Measurements from ENCODE around the gene CEACAM4. TPM values are rescaled to one million over a fixed set of nuclear protein-coding genes. Genes with fewer than 3 reads are reported as not detected.
A peak's percentile ranks its signal among the peaks of the same experiment; 100 is the strongest.
"Not testable (repeated sequence)": the region's sequence is repeated elsewhere in the genome, so short reads cannot be mapped to it uniquely, and the experiment has no call there.

CEACAM4 gene
- not detected in 2 replicates for total RNA-seq (2014; rRNA removed; shearing (Covaris generic))

DNA sequence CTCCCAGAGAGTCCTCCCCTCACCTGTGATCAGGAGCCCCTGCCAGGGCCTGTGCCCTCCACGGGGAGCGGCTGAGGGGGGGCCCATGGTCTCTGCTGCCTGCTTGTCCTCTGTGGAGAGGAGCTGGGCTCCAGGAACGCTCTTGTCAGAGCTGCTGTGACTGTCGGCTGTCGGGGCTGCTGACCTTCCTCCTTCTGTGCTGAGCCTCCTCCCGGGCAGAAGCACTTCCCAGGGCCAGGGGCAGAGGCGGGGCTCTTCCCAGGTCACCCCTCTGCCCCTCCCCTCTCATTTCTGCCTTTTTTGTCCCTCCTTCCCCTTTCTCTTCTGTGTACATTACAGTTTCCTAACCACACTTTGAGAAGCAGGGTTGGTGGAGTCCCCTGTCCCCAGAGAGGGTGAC is at the start of gene CEACAM4:
Gene CEACAM4, minus strand, starts transcription at position 198 of the 400 bp plus-strand sequence. Its CDS starts 111 bp downstream, at position 87.
- no peaks in the 10 kb centered on the region for H3K4me1 ChIP-seq
- no peak within 1 kb of the TSS for H3K4me3 ChIP-seq
- no peak within 1 kb of the TSS for H3K27ac ChIP-seq
- H3K36me3 ChIP-seq = no peaks in the 10 kb centered on the region
- DNase-seq = no peak
- H3K27me3 ChIP-seq = peaks cover 33% of the 10 kb centered on the region
- peaks cover 7% of the 10 kb centered on the region; the same call in 1 of the 2 replicates for H3K9me3 ChIP-seq (replicated peaks)

DNA sequence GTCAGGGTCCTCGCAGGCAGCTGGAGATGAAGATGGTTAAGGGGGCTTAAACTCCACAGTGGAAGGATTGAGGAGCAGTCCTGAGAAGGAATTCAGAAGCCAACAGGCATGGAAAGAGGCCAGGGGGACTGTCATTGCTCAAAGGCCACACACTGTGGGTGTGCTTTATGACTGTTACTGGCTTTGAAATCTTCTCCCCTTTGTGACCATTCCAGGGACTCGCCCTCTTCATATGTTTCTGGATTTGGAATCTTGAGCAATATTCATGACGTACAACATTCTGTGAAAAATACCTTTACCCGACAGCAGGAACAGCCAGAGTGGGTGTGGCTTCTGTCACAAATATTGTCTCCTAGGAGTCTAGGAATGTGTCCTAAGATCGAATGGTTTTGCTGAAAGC is 44.6 kb upstream of the CEACAM4 start:
- Histone ChIP-seq H3K36me3 (no peaks in the 10 kb centered on the region), H3K4me1 (no peaks in the 10 kb centered on the region), H3K4me3 (no peak overlapping the region), H3K27ac (no peak overlapping the region), H3K27me3 (peaks cover 6% of the 10 kb centered on the region), H3K9me3 (replicated peaks) (no peaks in the 10 kb centered on the region)
- DNase-seq = no peak

- H3K4me1 ChIP-seq = no peaks in the 10 kb centered on the region
- H3K36me3 ChIP-seq = no peaks in the 10 kb centered on the region
- peaks cover 1% of the 10 kb centered on the region; the same call in 1 of the 2 replicates for H3K9me3 ChIP-seq (replicated peaks)
Measured at GRCh38 chr19:41670755-41671154, 43.9 kb upstream of the CEACAM4 start.

GRCh38 chr19:41668315-41668714 is 41.4 kb upstream of the CEACAM4 start:
- no peaks in the 10 kb centered on the region for H3K4me1 ChIP-seq
- H3K9me3 ChIP-seq (replicated peaks) = peaks cover 6% of the 10 kb centered on the region; the same call in 1 of the 2 replicates
- no peak for DNase-seq
- H3K27ac ChIP-seq = no peak overlapping the region
- H3K27me3 ChIP-seq = no peaks in the 10 kb centered on the region
- no peak overlapping the region for H3K4me3 ChIP-seq
- no peaks in the 10 kb centered on the region for H3K36me3 ChIP-seq

More at GRCh38 chr19:41670755-41671154, 43.9 kb upstream of the CEACAM4 start:
- Histone ChIP-seq H3K4me3 (no peak overlapping the region), H3K27ac (no peak overlapping the region), H3K27me3 (peaks cover 4% of the 10 kb centered on the region; the same call in 1 of the 2 replicates)
- DNase-seq = no peak

DNA sequence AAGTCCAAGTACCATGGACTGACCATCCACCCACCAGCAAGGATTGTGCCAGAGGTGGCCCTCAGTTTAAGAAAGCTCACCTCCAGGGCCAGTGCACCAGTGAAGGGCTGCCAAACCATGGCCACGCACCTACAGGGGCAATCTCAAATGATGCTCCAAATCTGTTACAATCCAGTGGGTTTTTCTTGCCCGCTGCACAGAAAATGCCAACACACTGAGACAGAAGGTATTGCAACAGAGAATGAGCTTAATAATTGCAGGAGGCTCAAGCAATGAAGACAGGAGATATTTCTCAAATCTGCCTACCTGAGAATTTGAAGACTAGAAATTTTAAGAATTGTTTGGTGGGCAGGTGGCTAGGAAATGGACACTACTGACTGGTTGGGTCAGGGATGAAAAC is 39.2 kb upstream of the CEACAM4 start:
- no peak overlapping the region for H3K27ac ChIP-seq
- H3K4me1 ChIP-seq = no peaks in the 10 kb centered on the region
- no peak for DNase-seq
- H3K27me3 ChIP-seq = no peaks in the 10 kb centered on the region
- peaks cover 6% of the 10 kb centered on the region; the same call in 1 of the 2 replicates for H3K9me3 ChIP-seq (replicated peaks)
- no peaks in the 10 kb centered on the region for H3K36me3 ChIP-seq
- H3K4me3 ChIP-seq = no peak overlapping the region

GRCh38 chr19:41657157-41657556 is 30.3 kb upstream of the CEACAM4 start:
- Histone ChIP-seq H3K36me3 (no peaks in the 10 kb centered on the region), H3K27ac (no peak overlapping the region), H3K4me3 (no peak overlapping the region), H3K27me3 (no peaks in the 10 kb centered on the region), H3K4me1 (no peaks in the 10 kb centered on the region), H3K9me3 (replicated peaks) (no peaks in the 10 kb centered on the region)
- no peak for DNase-seq

DNA sequence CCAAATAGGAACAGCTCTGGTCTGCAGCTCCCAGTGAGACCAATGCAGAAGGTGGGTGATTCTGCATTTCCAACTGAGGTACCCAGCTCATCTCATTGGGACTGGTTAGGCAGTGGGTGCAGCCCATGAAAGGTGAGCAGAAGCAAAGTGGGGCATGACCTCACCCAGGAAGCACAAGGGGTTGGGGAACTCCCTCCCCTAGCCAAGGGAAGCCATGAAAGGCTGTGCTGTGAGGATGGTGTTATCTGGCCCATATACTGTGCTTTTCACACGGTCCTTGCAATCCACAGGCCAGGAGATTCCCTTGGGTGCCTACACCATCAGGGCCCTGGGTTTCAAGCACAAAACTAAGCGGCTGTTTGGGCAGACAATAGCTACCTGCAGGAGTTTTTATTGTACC is 29.9 kb upstream of the CEACAM4 start:
- not testable (repeated sequence) for DNase-seq; H3K4me1 ChIP-seq; H3K4me3 ChIP-seq; H3K27me3 ChIP-seq; H3K36me3 ChIP-seq; H3K27ac ChIP-seq; H3K9me3 ChIP-seq (replicated peaks)

DNA sequence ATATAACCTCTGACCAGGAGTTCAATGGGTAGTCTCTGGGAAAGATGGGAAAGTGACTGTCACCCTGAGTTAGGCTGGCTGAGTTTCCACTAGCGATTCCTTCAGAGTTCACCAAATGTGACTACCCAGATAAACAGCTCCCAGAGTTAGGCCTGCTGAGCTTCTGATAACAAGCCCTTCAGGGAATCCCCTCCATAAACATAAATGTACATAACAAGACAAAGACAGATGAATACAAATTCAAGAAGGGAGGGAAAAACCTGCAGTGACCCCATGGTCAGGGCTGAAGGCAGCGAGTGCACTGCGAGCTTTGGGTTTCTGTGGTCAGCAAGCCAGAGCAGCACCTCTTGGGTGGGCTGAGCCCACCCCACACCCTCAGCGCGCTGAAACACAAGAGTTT is 25.4 kb upstream of the CEACAM4 start:
- Histone ChIP-seq H3K36me3 (no peaks in the 10 kb centered on the region), H3K4me3 (no peak overlapping the region)

GRCh38 chr19:41649827-41650226 is 23.0 kb upstream of the CEACAM4 start:
- Histone ChIP-seq H3K9me3 (replicated peaks) (no peaks in the 10 kb centered on the region), H3K27ac (no peak overlapping the region)

More for the DNA sequence above, 25.4 kb upstream of the CEACAM4 start:
- Histone ChIP-seq H3K9me3 (replicated peaks) (no peaks in the 10 kb centered on the region), H3K27ac (no peak overlapping the region), H3K27me3 (no peaks in the 10 kb centered on the region; the same call in 1 of the 2 replicates), H3K4me1 (no peaks in the 10 kb centered on the region)
- DNase-seq = no peak

GRCh38 chr19:41646589-41647204 is 19.8 kb upstream of the CEACAM4 start:
- DNase-seq = no peak
- no peaks in the 10 kb centered on the region for H3K36me3 ChIP-seq
- H3K4me3 ChIP-seq = no peak overlapping the region
- H3K9me3 ChIP-seq (replicated peaks) = no peaks in the 10 kb centered on the region
- no peak overlapping the region for H3K27ac ChIP-seq
- no peaks in the 10 kb centered on the region; the same call in 1 of the 2 replicates for H3K27me3 ChIP-seq
- H3K4me1 ChIP-seq = no peaks in the 10 kb centered on the region

More at GRCh38 chr19:41649827-41650226, 23.0 kb upstream of the CEACAM4 start:
- Histone ChIP-seq H3K36me3 (no peaks in the 10 kb centered on the region), H3K4me3 (no peak overlapping the region), H3K4me1 (no peaks in the 10 kb centered on the region), H3K27me3 (no peaks in the 10 kb centered on the region; the same call in 1 of the 2 replicates)
- no peak for DNase-seq

DNA sequence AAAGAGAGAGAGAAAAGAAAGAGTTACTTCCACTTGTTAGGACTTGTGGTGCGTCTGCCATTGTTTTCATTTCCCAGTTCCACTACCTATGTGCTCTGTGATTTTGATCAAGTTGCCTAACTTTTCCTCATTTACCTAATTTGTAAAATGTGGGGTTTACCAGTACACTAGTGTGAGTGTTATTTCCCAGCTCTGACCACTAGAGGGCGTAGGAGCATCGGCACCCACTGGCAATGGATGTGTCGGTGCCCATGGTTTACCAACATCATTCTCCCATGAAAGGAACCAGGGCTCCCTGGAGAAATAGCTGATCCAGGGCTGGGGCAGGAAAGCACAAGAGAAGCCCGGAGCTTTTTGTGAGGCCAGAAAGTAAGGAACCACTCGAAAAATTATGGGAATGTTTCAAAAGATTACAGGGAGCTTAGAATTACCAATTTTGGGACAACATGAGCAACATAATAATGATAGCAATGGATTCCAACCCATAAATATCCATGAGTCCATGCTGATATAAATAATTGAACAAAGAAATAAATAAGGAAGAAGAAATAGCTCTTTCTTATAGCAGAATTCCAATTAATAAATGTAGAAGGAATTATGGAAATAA is 15.1 kb upstream of the CEACAM4 start:
- DNase-seq = peak; percentile 56 to 82
- Histone ChIP-seq H3K4me1 (no peaks in the 10 kb centered on the region), H3K4me3 (no peak overlapping the region), H3K27ac (no peak overlapping the region), H3K9me3 (replicated peaks) (no peaks in the 10 kb centered on the region), H3K36me3 (no peaks in the 10 kb centered on the region), H3K27me3 (no peaks in the 10 kb centered on the region)

DNA sequence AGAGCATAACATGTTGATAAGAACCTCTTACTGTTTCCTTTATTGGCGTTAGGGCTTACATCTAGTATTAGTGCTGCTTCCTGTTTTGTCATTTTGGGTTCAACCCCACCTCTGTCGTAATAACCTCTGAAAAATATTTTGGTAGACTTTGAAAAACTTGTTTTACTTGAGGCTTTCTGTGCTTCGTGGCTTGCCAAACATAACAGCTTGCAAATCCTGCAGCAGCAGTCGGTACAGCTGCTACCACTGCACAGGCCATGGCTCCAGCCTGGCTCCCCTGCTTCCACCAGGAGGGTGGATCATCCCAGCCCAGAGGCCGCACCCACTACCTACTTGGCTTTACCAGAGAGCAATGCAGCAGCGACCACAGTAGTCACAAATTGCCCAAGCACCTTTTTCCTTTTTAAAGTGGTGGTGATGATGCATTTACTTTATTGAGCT is 11.8 kb upstream of the CEACAM4 start:
- no peaks in the 10 kb centered on the region for H3K9me3 ChIP-seq (replicated peaks)
- no peak for DNase-seq
- H3K4me3 ChIP-seq = no peak overlapping the region
- H3K27ac ChIP-seq = no peak overlapping the region
- H3K27me3 ChIP-seq = no peaks in the 10 kb centered on the region
- no peaks in the 10 kb centered on the region for H3K4me1 ChIP-seq
- no peaks in the 10 kb centered on the region for H3K36me3 ChIP-seq

DNA sequence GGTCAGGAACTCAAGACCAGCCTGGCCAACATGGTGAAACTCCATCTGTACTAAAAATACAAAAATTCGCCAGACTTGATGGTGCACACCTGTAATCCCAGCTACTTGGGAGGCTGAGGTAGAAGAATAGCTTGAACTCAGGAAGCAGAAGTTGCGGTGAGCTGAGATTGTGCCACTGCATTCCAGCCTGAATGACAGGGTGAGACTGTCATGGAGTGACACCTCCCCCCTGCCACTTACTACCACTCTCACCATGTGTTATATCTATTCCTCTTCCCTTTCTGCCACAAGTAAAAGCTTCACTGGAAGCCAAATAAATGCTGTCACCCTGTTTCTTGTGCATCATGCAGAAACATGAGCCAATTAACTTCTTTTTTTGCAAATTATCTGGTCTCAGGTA is 10.6 kb upstream of the CEACAM4 start:
- H3K4me1 ChIP-seq = no peaks in the 10 kb centered on the region
- H3K36me3 ChIP-seq = no peaks in the 10 kb centered on the region
- H3K27me3 ChIP-seq = no peaks in the 10 kb centered on the region
- no peak overlapping the region for H3K27ac ChIP-seq
- no peak overlapping the region for H3K4me3 ChIP-seq
- DNase-seq = no peak
- no peaks in the 10 kb centered on the region for H3K9me3 ChIP-seq (replicated peaks)

DNA sequence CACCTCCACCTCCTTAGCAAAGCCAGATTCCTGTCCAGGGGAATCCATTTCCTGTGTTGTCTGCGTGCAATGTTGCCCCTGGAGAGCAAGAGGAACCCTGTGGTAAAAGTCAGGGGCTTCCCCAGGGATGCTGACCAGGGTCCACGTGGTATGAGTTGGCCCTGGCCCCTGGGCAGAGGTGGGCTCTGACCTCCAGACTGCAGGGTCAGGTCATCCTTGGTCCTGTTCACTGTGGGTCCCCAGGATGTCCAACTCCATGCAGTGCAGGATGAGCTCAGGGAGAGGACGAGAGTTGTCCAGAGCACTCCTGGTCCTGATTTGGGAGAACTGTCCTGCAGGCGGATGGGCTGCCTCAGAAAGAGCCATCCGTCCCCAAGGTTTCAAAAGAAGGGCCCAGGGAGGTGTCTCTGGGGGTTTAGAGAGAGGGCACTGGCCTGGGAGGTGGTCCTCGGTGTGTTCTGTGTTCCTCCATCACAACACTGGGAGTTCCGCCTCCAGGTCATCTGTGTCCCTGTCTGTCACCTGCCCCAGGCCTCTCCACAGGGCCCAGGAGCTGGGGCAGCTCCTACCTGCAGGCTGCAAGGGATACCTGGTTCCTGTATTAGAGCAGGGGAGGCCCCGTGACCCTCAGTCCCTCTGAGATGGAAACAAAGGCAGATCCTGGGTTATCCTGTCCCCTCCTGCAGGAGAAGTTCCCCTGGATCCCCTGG is 1.2 kb upstream of the CEACAM4 start:
- Histone ChIP-seq H3K9me3 (replicated peaks) (peaks cover 7% of the 10 kb centered on the region; the same call in 1 of the 2 replicates), H3K27me3 (peaks cover 28% of the 10 kb centered on the region), H3K27ac (no peak overlapping the region), H3K4me1 (no peaks in the 10 kb centered on the region), H3K36me3 (no peaks in the 10 kb centered on the region), H3K4me3 (no peak overlapping the region)
- no peak for DNase-seq

DNA sequence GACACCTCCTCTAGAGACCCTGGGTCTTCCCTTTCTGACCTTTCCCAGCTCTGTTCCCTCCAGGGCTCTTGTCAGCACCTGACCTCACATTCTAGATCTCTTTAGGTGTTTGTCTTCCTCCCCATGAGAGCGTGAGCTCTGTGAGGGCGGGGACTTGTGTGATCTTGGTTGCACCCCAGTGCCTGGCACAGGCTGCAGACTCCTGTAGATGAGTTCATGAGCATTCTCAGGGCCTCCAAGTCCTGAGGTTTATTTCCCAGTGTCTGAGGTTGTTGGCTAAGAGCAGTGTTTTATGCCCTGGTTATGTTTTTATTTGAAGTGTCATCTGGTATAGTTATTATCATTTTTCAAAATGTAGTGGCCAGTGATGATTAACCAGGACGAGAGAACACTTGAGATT is 596 bp downstream of the CEACAM4 start:
- H3K36me3 ChIP-seq = no peaks in the 10 kb centered on the region
- no peaks in the 10 kb centered on the region for H3K4me1 ChIP-seq
- no peak for DNase-seq
- H3K27me3 ChIP-seq = peaks cover 36% of the 10 kb centered on the region
- H3K9me3 ChIP-seq (replicated peaks) = peaks cover 4% of the 10 kb centered on the region; the same call in 1 of the 2 replicates
- no peak overlapping the region for H3K4me3 ChIP-seq
- H3K27ac ChIP-seq = no peak overlapping the region

All from SJCRH30 (cell line).